ENCODE measurements around the gene PCF11. TPM values are rescaled to one million over a fixed set of nuclear protein-coding genes. Genes with fewer than 3 reads are reported as not detected.

PCF11 gene
- total and polyA plus RNA-seq, 12 donors, result 20.2 to 62.8 (median 46.9) TPM

DNA sequence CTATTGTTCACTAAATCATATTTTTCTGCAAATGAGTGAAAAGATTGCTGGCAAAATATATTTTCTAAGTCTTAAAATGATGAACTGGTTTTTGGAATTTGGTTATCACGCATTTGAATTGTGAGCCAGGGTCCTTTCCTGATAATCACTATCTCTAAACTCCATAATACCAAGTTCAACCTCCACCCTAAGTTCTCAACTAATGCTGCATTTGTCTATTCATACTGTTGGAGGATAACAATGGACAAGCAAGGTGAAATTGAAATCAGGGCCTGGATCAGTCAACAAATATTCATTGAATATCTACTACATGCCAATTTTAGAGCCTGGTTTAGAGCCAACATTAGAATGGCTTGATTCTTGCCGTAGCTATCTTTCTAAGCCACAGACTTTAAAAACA, 4.7 kb upstream of the PCF11 start:
- Histone ChIP-seq H3K27me3 (no peaks in the 10 kb centered on the region), H3K27ac (no peak overlapping the region), H3K4me3 (no peak overlapping the region), H3K9me3 (replicated peaks in 1 of 3) (no peaks in the 10 kb centered on the region), H3K4me1 (replicated peaks in 1 of 2) (peaks cover 0 to 6% of the 10 kb centered on the region in 2 donors), H3K36me3 (replicated peaks in 1 of 2) (no peaks in the 10 kb centered on the region)
- no peak for DNase-seq
- no peak for TF ChIP-seq POLR2A (IDR thresholded peaks at IDR 0.05)
- no peak for TF ChIP-seq CTCF (IDR thresholded peaks at IDR 0.05)
- intact Hi-C loops (cut with DNase I), result loop anchor here in 1 of 2 donors (10.0 kb wide), 1 partner anchor 247 kb away; the partner anchor contains the start of genes DDIAS and PRCP
- 92 to 98% (median 96%) methylated on average over 2 of the region's 2 CpGs for WGBS, 4 donors

DNA sequence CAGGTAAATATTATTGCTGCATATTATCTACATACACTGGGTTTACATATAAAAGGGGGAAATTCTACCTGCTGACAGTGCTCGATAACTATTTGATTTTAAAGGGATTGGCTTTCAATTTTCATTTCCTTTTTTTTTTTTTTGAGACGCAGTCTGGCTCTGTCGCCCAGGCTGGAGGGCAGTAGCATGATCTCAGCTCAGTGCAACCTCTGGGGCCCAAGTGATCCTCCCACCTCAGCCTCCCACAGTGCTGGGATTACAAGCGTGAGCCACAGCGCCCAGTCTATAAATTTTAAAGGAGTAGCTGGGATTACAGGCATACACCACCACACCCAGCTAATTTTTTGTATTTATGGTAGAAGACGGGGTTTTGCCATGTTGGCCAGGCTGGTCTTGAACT, 3.2 kb upstream of the PCF11 start:
- Histone ChIP-seq H3K27ac (no peak overlapping the region), H3K4me3 (no peak overlapping the region), H3K4me1 (replicated peaks in 1 of 2) (peaks cover 0 to 6% of the 10 kb centered on the region in 2 donors), H3K9me3 (replicated peaks in 1 of 3) (no peaks in the 10 kb centered on the region), H3K27me3 (no peaks in the 10 kb centered on the region), H3K36me3 (replicated peaks in 1 of 2) (no peaks in the 10 kb centered on the region)
- intact Hi-C loops (cut with DNase I), result loop anchor here in 1 of 2 donors (10.0 kb wide), 1 partner anchor 249 kb away; the partner anchor contains the start of genes DDIAS and PRCP
- no peak for DNase-seq
- WGBS, 4 donors, result 82 to 90% (median 88%) methylated on average over 6 of the region's 6 CpGs
- TF ChIP-seq CTCF (IDR thresholded peaks at IDR 0.05), result no peak
- TF ChIP-seq POLR2A (IDR thresholded peaks at IDR 0.05), result no peak

DNA sequence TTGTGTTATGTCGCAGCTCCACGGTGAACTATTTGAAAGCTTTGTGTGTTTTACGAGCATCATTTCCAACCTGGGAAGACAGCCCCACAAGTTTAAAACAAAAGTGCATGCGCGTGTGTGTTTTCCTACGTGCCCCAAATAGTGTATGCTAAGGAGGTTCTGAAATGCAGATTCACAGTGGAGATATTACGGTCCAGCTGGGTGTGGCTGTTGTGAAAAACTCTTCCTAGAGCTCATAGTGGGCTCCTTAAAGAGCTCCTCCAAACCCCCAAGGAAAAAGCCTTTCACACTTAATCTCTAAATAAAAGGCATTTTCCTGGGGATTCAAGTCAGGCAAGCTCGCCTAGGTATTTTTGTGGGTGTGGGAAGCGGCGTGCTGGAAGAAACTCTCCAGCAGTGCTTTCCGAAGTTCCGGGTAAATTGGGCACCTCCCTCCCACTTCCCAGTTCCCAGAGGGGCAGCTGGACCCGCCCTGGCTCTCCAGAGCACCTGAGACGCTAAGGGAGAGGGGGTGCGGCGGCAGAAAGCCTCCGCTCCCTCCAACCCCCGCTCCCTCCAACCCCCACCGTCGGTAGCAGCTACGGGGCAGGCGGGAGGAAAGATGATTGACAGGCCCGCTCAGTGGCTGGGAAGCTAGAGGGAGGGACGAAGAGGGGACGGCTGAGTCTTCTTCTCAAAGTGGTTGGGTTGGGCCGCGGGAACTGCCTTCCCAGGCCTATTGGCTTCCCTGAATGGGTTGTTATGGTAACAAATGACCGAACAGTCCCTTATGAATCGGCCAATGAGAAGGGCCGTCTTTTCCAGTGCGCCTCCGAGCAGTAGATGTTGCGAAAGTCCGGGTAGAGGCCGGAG, 561 bp upstream of the PCF11 start:
- H3K27ac ChIP-seq, result peak overlapping the region; percentile 84 to 100 (median 90)
- no peaks in the 10 kb centered on the region for H3K27me3 ChIP-seq
- H3K36me3 ChIP-seq (replicated peaks in 1 of 2), result no peaks in the 10 kb centered on the region
- intact Hi-C loops (cut with DNase I), result loop anchor here in 1 of 2 donors (10.0 kb wide), 1 partner anchor 252 kb away; the partner anchor contains the start of genes DDIAS and PRCP
- no peaks in the 10 kb centered on the region for H3K9me3 ChIP-seq (replicated peaks in 1 of 3)
- H3K4me1 ChIP-seq (replicated peaks in 1 of 2), result peaks cover 9 to 29% of the 10 kb centered on the region in 2 donors
- 0 to 1% (median 0%) methylated on average over 20 to 35 of the region's 35 CpGs for WGBS, 4 donors
- peak overlapping the region; percentile 16 to 83 (median 52) for H3K4me3 ChIP-seq
- no peak for TF ChIP-seq CTCF (IDR thresholded peaks at IDR 0.05)
- TF ChIP-seq POLR2A (IDR thresholded peaks at IDR 0.05), result peak in 1 of 2 donors; percentile 79
- peak in 6 of 7 donors; percentile 98 to 100 (median 100) for DNase-seq

GRCh38 chr11:83157594-83158356, 844 bp downstream of the PCF11 start:
- Histone ChIP-seq H3K27ac (peak overlapping the region; percentile 97 to 100 (median 98)), H3K36me3 (replicated peaks in 1 of 2) (no peaks in the 10 kb centered on the region), H3K9me3 (replicated peaks in 1 of 3) (no peaks in the 10 kb centered on the region), H3K4me1 (replicated peaks in 1 of 2) (peaks cover 9 to 43% of the 10 kb centered on the region in 2 donors), H3K4me3 (peak overlapping the region; percentile 61 to 96 (median 86)), H3K27me3 (no peaks in the 10 kb centered on the region)
- peak; percentile 60 to 76 (median 66) for DNase-seq
- intact Hi-C loops (cut with DNase I), result loop anchor here in 1 of 2 donors (10.0 kb wide), 1 partner anchor 253 kb away; the partner anchor contains the start of genes DDIAS and PRCP
- peak in 1 of 2 donors; percentile 25 for TF ChIP-seq POLR2A (IDR thresholded peaks at IDR 0.05)
- TF ChIP-seq CTCF (IDR thresholded peaks at IDR 0.05), result no peak
- WGBS, 4 donors, result 0 to 1% (median 0%) methylated on average over 16 to 18 of the region's 18 CpGs

Data from adrenal gland (tissue), 12 donors.